GM12874 (cell line): ENCODE results near the gene RNF157.

Source experiments
- TF ChIP-seq, protein P1 (sequence below): IDR thresholded peaks from 2 replicates; pipeline ENCODE4 v1.5.1; 2011; ENCODE audit warnings: low read depth, mild to moderate bottlenecking, control low read depth, low read length, moderate library complexity; ENCODE audit not compliant: insufficient read depth

Gene RNF157

GRCh38 chr17:76161619-76162266 lies 78.5 kb downstream of the RNF157 start:
- TF ChIP-seq, protein P1, sequence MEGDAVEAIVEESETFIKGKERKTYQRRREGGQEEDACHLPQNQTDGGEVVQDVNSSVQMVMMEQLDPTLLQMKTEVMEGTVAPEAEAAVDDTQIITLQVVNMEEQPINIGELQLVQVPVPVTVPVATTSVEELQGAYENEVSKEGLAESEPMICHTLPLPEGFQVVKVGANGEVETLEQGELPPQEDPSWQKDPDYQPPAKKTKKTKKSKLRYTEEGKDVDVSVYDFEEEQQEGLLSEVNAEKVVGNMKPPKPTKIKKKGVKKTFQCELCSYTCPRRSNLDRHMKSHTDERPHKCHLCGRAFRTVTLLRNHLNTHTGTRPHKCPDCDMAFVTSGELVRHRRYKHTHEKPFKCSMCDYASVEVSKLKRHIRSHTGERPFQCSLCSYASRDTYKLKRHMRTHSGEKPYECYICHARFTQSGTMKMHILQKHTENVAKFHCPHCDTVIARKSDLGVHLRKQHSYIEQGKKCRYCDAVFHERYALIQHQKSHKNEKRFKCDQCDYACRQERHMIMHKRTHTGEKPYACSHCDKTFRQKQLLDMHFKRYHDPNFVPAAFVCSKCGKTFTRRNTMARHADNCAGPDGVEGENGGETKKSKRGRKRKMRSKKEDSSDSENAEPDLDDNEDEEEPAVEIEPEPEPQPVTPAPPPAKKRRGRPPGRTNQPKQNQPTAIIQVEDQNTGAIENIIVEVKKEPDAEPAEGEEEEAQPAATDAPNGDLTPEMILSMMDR = no peak

DNA sequence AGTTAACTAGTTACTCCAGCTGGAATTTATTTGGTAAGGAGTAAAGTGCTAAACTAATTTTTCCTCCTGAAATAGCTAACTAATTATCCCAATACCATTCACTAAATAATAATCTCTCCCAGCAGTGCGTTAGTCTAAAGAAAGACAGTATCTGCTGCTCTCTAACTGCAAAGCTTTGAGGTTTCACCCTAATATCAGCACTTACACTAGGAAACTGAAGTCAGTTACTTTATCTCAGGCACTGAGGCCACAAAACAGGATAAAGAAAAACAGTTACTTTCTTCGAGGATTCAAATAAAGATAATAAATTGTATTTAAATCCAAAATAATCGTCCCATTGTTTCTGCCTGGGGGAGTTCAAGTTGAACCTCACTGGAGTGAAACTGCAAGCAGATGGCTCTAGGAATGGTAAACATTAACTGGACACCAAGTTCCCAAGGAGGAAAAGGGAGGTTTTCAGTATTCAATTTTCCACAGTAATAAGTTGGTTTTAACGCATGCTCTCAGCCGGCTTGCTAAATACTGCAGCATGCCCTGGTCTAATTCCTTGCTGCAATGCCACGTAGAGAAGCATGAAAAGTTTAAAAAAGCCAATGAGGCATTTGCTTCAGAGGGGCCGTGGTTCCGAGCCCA lies 79.3 kb downstream of the RNF157 start:
- TF ChIP-seq, protein P1 = no peak

DNA sequence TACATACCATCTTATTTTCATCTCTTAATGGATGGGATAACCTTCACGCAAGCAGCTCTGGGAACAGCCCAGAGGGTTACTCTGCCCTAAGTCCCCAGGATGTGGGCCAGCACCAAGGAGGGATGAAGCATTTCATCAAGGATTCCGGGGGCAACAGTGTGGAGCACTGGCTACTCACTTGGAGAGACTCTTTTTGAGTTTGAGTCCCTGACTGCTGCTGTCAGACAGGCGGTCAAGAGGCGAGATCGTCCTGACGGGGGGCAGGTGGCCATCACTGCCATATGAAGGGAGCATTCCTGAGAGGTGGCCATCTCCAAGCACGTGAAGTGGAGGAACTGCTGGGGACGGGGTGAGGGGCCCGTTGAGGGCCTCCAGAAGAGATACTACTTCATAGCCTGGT lies 81.1 kb downstream of the RNF157 start:
- TF ChIP-seq, protein P1 = no peak

DNA sequence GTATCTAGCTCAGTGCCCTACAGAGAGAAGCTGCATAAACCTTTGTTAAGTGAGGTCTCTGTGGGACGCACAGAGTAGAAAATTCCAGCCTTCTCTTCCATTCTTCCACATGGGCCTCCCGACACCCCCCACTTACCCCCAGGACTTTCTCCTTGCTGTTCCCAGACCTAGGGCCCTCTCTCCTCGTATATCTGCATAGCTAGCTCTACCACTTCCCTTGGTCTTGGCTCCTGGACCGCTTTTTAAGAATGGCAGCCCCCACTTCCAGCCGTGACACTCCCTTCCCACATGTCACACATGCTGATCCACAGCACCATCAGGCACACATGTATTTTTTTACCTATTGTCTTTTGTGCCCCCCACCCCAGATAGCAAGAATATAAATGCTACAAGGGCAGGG lies 82.5 kb downstream of the RNF157 start:
- TF ChIP-seq, protein P1 = no peak

GRCh38 chr17:76156662-76156991 lies 83.7 kb downstream of the RNF157 start:
- TF ChIP-seq, protein P1 = no peak

DNA sequence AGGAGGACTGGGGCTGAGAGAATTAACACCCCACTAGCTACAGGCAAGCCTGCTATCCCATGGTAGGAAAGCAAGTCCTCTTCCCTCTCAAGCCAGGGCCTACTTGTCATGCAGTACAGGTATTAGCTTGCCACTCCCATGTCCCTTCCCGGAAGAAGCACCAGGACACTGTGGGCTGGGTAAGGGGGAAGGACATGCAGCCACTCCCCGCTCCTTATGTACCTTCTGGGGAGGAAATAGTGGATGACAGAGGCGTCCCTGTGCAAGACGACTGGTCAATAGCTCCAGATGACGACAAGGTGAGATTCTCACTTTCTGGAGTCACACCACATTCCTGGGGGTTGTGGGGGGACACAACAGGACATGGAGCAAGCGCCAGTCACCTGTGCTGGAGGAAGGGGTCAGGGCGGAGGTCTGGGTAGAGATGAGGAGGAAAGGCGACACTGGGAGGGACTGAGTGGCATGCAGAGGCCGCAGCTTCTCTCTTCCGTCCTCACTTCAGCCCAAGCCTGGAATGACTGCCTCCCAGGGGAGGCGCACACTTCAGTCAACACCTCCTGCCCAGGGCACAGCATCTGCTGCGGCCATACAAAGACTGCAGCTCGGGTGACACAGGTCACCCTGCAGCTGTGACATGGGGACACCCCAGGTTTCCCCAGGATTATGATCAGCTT lies 84.2 kb downstream of the RNF157 start:
- TF ChIP-seq, protein P1 = no peak

DNA sequence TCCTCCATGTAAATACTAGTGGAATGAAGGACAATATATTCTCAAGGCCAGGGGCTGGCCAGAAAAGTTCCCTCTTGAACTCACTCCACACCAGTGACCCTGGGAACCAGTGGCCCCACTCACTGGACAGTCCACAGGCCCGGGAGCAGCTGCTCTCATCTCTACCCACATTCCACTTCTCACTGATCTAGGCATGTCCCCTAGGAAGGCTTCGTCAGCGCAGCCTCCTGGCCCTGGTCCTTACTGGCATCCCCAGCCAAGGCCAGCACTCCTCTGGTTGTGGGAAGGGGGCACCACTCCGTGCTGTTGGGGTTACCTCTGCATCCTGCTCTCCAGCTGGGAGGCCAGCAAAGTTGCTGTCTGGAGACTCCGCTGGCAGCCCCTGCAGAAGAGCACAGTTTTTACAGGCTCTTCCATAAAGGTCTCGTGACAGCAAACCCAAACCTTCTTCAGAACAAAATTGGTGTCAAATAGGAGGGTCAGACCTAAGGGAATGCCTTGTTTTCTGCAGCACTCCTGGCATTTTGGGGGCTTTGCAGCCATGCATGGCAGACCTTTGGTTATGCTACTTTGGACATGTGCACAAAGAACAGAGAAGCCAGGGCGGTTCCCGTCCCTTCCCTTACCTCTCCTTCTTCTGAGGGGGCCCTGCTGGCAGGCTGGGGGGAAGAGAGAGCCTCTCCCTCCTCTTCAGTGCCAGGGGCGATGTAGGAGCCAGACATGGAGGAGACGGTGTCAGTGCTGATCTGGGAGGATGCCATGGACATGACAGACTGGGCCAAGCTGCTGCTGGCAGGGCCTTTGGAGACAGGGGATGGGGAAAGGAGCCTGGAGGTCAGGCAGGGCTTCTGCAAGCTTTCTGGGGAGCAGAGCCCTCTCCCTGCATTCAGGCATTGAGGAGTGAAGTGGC lies 85.1 kb downstream of the RNF157 start:
- TF ChIP-seq, protein P1 = no peak
